Mucosa of descending colon (tissue), 3 donors: ENCODE results near the gene ZDHHC9. TPM values are rescaled to one million over a fixed set of nuclear protein-coding genes. Genes with fewer than 3 reads are reported as not detected.

ENCODE experiments used
- ATAC-seq: fragments of 200-7000 bp; cut with Tn5 transposase; one replicate; pipeline ENCODE4 v1.9.1; 2020; ENCODE audit warnings: mild to moderate bottlenecking, moderate library complexity
- DNase-seq, 3 donors: peaks; one replicate each; pipeline ENCODE4 v3.0.0-alpha.2; 2020
- H3K36me3 ChIP-seq: fragments of 200-600 bp; one replicate; pipeline ENCODE4 v1.8.0; 2021; ENCODE audit warnings: low read depth, mild to moderate bottlenecking
- H3K4me1 ChIP-seq: fragments of 200-600 bp; one replicate; pipeline ENCODE4 v1.8.0; 2021; ENCODE audit warnings: low read depth, mild to moderate bottlenecking
- H3K4me3 ChIP-seq: fragments of 200-600 bp; one replicate; pipeline ENCODE4 v1.8.0; 2021; ENCODE audit warnings: mild to moderate bottlenecking
- H3K9me3 ChIP-seq: fragments of 200-600 bp; one replicate; pipeline ENCODE4 v1.8.0; 2021; ENCODE audit warnings: mild to moderate bottlenecking
- intact Hi-C, 2 donors: fragments of 100-400 bp; cut with DNase I in 1 of 2; cut with micrococcal nuclease in 1 of 2; formaldehyde crosslinking; loops; one replicate each; pipeline versions ENCODE4 v1.11.0 to v1.11.1; 2022; cut with DNase I, micrococcal nuclease
- total RNA-seq, 3 donors: library from RNA; stranded (reverse); fragmentation: NEBNext Ultra II Directional in 2 of 3; extraction: Animal tissue kit (Norgen Biotek cat#: 25700) in 2 of 3; gene quantifications; one replicate each; pipeline versions ENCODE4 v1.2.1 to v1.2.4, GENCODE V29; 2021 to 2023
- TF ChIP-seq, protein P1 (sequence below): fragments of 200-600 bp; IDR thresholded peaks from one replicate; pipeline ENCODE4 v1.8.0; 2022; ENCODE audit warnings: antibody characterized with exemption, mild to moderate bottlenecking
- donor health status: DM: no; HTN: no; CAD: no; lungs with moderate emphysema.
- donor health status: DM: no; HTN: no; CAD: no.
- donor health status: DM: no; HTN: yes; CAD: no.

ZDHHC9 gene
- total RNA-seq, 3 donors from 2014 or later, result 23.1 to 41.2 (median 33.6) TPM

- Histone ChIP-seq H3K9me3 (no peaks in the 10 kb centered on the region), H3K4me1 (no peaks in the 10 kb centered on the region), H3K4me3 (no peak overlapping the region), H3K36me3 (no peaks in the 10 kb centered on the region)
- ATAC-seq (no peak), DNase-seq (no peak)
- intact Hi-C loops, result no loop called here
- TF ChIP-seq, protein P1, sequence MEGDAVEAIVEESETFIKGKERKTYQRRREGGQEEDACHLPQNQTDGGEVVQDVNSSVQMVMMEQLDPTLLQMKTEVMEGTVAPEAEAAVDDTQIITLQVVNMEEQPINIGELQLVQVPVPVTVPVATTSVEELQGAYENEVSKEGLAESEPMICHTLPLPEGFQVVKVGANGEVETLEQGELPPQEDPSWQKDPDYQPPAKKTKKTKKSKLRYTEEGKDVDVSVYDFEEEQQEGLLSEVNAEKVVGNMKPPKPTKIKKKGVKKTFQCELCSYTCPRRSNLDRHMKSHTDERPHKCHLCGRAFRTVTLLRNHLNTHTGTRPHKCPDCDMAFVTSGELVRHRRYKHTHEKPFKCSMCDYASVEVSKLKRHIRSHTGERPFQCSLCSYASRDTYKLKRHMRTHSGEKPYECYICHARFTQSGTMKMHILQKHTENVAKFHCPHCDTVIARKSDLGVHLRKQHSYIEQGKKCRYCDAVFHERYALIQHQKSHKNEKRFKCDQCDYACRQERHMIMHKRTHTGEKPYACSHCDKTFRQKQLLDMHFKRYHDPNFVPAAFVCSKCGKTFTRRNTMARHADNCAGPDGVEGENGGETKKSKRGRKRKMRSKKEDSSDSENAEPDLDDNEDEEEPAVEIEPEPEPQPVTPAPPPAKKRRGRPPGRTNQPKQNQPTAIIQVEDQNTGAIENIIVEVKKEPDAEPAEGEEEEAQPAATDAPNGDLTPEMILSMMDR, result no peak
Observed at GRCh38 chrX:129798888-129799287, 44.8 kb downstream of the ZDHHC9 start.

DNA sequence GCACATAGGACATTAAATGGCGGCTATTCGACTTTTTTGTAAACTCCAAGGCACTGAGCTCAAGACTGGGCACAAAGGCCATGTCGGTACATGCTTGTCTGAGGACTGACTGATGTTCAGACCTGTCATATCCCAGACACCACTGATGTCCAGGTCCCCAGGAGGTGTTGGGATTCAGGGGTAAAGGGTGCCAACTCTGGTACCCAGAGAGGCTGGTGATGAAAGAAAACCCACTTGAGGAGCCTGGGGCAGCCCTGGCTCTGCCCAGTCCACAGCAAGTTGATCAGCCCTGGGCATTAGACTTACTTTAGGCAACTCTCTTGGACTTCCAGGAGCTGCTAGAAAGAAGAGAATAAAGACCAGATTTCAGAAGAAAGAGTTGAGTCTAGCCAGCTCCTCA lies 45.2 kb downstream of the ZDHHC9 start:
- H3K36me3 ChIP-seq, result no peaks in the 10 kb centered on the region
- H3K4me1 ChIP-seq, result no peaks in the 10 kb centered on the region
- no peaks in the 10 kb centered on the region for H3K9me3 ChIP-seq
- TF ChIP-seq, protein P1, result no peak
- DNase-seq (no peak), ATAC-seq (no peak)
- intact Hi-C loops, result no loop called here
- H3K4me3 ChIP-seq, result no peak overlapping the region

DNA sequence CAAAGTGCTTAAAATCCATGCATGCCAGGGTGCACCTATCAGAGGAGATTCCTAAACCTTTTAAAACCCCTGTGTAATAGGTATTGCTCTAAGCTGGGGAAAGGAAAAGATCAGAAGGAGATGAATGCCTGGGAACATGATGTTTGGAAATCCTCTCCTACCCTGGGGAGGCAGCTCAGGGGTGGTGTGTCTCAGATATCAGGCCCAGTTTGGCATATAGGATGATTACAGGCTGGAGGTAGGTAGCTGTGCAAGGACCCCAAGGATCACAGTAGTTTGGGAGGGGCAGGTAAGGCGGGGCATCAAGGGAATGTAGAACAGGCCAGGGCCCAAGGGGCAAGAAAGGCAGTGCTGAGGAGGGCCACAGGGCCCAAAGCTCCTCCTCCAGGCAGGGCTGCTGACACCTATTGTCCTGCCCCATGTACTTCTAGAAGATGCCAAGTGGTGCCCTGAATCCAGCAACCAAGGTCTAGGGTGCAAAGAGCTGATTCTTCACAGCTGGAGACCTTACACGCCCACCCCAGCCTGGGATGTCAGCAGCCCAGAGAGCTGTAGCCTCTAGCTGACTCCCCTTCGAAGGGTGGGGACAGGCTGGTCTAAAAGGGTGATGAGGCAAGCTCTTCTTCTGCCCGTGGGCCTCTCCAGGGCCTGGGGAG lies 46.3 kb downstream of the ZDHHC9 start:
- H3K4me3 ChIP-seq, result no peak overlapping the region
- H3K9me3 ChIP-seq, result no peaks in the 10 kb centered on the region
- peak; percentile 18 for ATAC-seq
- intact Hi-C loops, result no loop called here
- DNase-seq, result no peak
- no peaks in the 10 kb centered on the region for H3K36me3 ChIP-seq
- TF ChIP-seq, protein P1, result no peak
- no peaks in the 10 kb centered on the region for H3K4me1 ChIP-seq

- no peak for DNase-seq
- intact Hi-C loops, result no loop called here
- TF ChIP-seq, protein P1, result no peak
- no peak overlapping the region for H3K4me3 ChIP-seq
- no peaks in the 10 kb centered on the region for H3K9me3 ChIP-seq
- no peak for ATAC-seq
- H3K36me3 ChIP-seq, result no peaks in the 10 kb centered on the region
- H3K4me1 ChIP-seq, result no peaks in the 10 kb centered on the region
Observed at GRCh38 chrX:129795584-129795983, 48.1 kb downstream of the ZDHHC9 start.

DNA sequence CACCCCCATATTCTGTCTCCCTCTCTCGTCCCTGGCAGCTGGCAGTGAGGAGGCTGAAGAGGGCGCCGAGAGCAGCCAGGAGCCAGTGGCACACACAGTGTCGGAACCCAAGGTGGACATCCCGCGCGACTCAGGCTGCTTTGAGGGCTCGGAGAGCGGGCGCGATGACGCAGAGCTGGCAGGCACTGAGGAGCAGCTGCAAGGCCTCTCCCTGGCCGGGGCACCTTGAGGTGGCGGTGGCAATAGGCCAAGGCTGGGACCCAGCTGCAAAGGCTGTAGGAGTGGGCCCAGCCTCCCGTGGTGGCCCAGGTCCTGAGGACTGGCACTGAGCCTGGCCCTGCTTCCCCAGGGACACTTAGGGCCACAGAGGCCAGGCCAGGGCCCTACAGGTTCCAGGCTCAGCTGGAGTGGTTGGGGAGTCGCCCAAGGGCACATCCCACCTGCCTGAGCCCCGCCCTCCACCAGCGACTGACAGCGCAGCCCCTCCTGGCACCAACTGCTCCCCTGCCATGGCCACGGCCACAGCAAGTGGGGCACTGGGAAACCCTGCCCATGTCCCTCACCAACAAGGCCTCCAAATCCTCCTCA lies 50.0 kb downstream of the ZDHHC9 start:
- no peaks in the 10 kb centered on the region for H3K36me3 ChIP-seq
- TF ChIP-seq, protein P1, result no peak
- H3K4me3 ChIP-seq, result no peak overlapping the region
- DNase-seq, result no peak
- ATAC-seq, result no peak
- H3K9me3 ChIP-seq, result no peaks in the 10 kb centered on the region
- no peaks in the 10 kb centered on the region for H3K4me1 ChIP-seq
- intact Hi-C loops, result no loop called here
